Measurements from ENCODE around the gene RCBTB1.

DNA sequence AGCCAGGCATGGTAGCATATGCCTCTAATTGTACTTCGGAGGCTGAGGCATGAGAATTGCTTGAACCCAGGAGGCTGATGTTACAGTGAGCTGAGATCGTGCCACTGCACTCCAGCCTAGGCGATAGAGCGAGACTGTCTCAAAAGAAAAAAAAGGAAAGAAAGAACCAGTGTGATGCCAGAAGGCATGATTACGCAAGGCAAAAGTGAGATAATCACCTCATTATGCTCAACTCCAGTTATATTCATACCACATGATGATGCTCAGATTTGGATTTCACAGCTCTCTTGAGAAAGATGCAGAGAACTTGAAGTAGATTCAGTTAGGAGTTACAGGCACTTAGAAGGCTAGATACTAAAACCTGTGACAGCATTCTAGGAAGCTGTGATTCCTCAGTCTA lies 21.8 kb downstream of the RCBTB1 start:
- TF ChIP-seq CREB1 (IDR thresholded peaks at IDR 0.05; ENCODE audit: low read depth) (no peak), RAD21 (IDR thresholded peaks at IDR 0.05; ENCODE audit: low read depth) (no peak), TAF1 (IDR thresholded peaks at IDR 0.05; ENCODE audit: low read depth) (no peak), TCF12 (IDR thresholded peaks at IDR 0.05; ENCODE audit: low read depth) (no peak), ZBTB7A (IDR thresholded peaks at IDR 0.05; ENCODE audit: low read depth) (no peak), EGR1 (IDR thresholded peaks at IDR 0.05) (no peak)
- TF ChIP-seq, protein P1, sequence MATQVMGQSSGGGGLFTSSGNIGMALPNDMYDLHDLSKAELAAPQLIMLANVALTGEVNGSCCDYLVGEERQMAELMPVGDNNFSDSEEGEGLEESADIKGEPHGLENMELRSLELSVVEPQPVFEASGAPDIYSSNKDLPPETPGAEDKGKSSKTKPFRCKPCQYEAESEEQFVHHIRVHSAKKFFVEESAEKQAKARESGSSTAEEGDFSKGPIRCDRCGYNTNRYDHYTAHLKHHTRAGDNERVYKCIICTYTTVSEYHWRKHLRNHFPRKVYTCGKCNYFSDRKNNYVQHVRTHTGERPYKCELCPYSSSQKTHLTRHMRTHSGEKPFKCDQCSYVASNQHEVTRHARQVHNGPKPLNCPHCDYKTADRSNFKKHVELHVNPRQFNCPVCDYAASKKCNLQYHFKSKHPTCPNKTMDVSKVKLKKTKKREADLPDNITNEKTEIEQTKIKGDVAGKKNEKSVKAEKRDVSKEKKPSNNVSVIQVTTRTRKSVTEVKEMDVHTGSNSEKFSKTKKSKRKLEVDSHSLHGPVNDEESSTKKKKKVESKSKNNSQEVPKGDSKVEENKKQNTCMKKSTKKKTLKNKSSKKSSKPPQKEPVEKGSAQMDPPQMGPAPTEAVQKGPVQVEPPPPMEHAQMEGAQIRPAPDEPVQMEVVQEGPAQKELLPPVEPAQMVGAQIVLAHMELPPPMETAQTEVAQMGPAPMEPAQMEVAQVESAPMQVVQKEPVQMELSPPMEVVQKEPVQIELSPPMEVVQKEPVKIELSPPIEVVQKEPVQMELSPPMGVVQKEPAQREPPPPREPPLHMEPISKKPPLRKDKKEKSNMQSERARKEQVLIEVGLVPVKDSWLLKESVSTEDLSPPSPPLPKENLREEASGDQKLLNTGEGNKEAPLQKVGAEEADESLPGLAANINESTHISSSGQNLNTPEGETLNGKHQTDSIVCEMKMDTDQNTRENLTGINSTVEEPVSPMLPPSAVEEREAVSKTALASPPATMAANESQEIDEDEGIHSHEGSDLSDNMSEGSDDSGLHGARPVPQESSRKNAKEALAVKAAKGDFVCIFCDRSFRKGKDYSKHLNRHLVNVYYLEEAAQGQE (IDR thresholded peaks at IDR 0.05; ENCODE audit: low read depth): no peak

Data from Ishikawa (cell line).